Astrocyte (in vitro differentiated cells and primary cell): Measurements from ENCODE around the gene RAG1. TPM values are rescaled to one million over a fixed set of nuclear protein-coding genes. Genes with fewer than 3 reads are reported as not detected.

Source experiments
- DNase-seq: peaks from one replicate; pipeline ENCODE4 v3.0.0-alpha.2; 2010; ENCODE audit warnings: low read depth
- FAIRE-seq: peaks from 2 replicates; lab custom pipeline; 2011; peaks lifted over from hg19 to GRCh38; lab: Jason Lieb, UNC
- H2AFZ ChIP-seq: 2 replicates; pipeline ENCODE4 v1.6.0; 2012; ENCODE audit warnings: low read depth, low read length, inconsistent platforms
- H3K27ac ChIP-seq: 2 replicates; pipeline ENCODE4 v1.5.1; 2011; ENCODE audit warnings: low read depth, low read length, inconsistent platforms
- H3K27me3 ChIP-seq: 2 replicates; pipeline ENCODE4 v1.6.0; 2011; ENCODE audit warnings: low read length, inconsistent platforms; ENCODE audit not compliant: insufficient read depth
- H3K36me3 ChIP-seq: 2 replicates; pipeline ENCODE4 v1.5.1; 2011; ENCODE audit warnings: low read length, inconsistent platforms; ENCODE audit not compliant: insufficient read depth
- H3K4me1 ChIP-seq: 2 replicates; pipeline ENCODE4 v1.5.1; 2011; ENCODE audit warnings: low read length, inconsistent platforms; ENCODE audit not compliant: insufficient read depth
- H3K4me2 ChIP-seq: 2 replicates; pipeline ENCODE4 v1.6.0; 2012; ENCODE audit warnings: low read length, inconsistent platforms
- H3K4me3 ChIP-seq: 2 replicates; pipeline ENCODE4 v1.5.1; 2011; ENCODE audit warnings: low read depth, mild to moderate bottlenecking, low read length, inconsistent platforms; ENCODE audit not compliant: insufficient read depth
- H3K79me2 ChIP-seq: 2 replicates; pipeline ENCODE4 v1.6.0; 2012; ENCODE audit warnings: mild to moderate bottlenecking, low read length, inconsistent platforms; ENCODE audit not compliant: insufficient read depth
- H3K9ac ChIP-seq: 2 replicates; pipeline ENCODE4 v1.6.0; 2012; ENCODE audit warnings: mild to moderate bottlenecking, low read length, inconsistent platforms
- H3K9me3 ChIP-seq: 2 replicates; pipeline ENCODE4 v1.5.1; 2012; ENCODE audit warnings: low read depth, mild to moderate bottlenecking, low read length, inconsistent platforms; ENCODE audit not compliant: insufficient read depth
- H4K20me1 ChIP-seq: 2 replicates; pipeline ENCODE4 v1.6.0; 2012; ENCODE audit warnings: low read length, inconsistent platforms; ENCODE audit not compliant: insufficient read depth
- H3K27ac Mint-ChIP-seq: one replicate; pipeline ENCODE4 v1.8.0; 2021; ENCODE audit warnings: mild to moderate bottlenecking, mixed read lengths; ENCODE audit not compliant: unreplicated experiment
- H3K27me3 Mint-ChIP-seq: one replicate; pipeline ENCODE4 v1.8.0; 2021; ENCODE audit warnings: low read depth, mixed read lengths; ENCODE audit not compliant: unreplicated experiment
- H3K36me3 Mint-ChIP-seq: one replicate; pipeline ENCODE4 v1.8.0; 2021; ENCODE audit warnings: low read depth, mixed read lengths; ENCODE audit not compliant: unreplicated experiment
- H3K4me1 Mint-ChIP-seq: one replicate; pipeline ENCODE4 v1.8.0; 2021; ENCODE audit warnings: low read depth, mixed read lengths; ENCODE audit not compliant: unreplicated experiment
- H3K4me3 Mint-ChIP-seq: one replicate; pipeline ENCODE4 v1.8.0; 2021; ENCODE audit warnings: mild to moderate bottlenecking, moderate library complexity, mixed read lengths; ENCODE audit not compliant: unreplicated experiment
- H3K9me3 Mint-ChIP-seq: one replicate; pipeline ENCODE4 v1.8.0; 2021; ENCODE audit warnings: mild to moderate bottlenecking, mixed read lengths; ENCODE audit not compliant: unreplicated experiment
- EZH2 ChIP-seq: IDR thresholded peaks from 2 replicates; pipeline ENCODE4 v1.6.1; 2012; ENCODE audit warnings: mild to moderate bottlenecking, low read length, inconsistent platforms; ENCODE audit not compliant: insufficient read depth
- total RNA-seq: library from RNA; stranded (reverse); gene quantifications from 2 replicates; pipeline ENCODE4 v1.2.1, GENCODE V29; 2021
- TF ChIP-seq, protein P1 (sequence below): IDR thresholded peaks from 2 replicates; pipeline ENCODE4 v1.5.1; 2011; ENCODE audit warnings: low read depth, mild to moderate bottlenecking, inconsistent platforms, low read length, moderate library complexity; ENCODE audit not compliant: insufficient read depth

The RAG1 gene
- total RNA-seq, 1 donor from 2014 or later, result 3.2 TPM

DNA sequence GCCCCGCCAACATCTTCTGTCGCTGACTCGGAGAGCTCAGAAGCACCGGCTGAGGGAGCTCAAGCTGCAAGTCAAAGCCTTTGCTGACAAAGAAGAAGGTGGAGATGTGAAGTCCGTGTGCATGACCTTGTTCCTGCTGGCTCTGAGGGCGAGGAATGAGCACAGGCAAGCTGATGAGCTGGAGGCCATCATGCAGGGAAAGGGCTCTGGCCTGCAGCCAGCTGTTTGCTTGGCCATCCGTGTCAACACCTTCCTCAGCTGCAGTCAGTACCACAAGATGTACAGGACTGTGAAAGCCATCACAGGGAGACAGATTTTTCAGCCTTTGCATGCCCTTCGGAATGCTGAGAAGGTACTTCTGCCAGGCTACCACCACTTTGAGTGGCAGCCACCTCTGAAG lies 6.7 kb downstream of the RAG1 start:
- Mint-ChIP-seq H3K27me3 (peaks cover 21% of the 10 kb centered on the region), H3K4me3 (no peak overlapping the region)
- DNase-seq, result no peak

DNA sequence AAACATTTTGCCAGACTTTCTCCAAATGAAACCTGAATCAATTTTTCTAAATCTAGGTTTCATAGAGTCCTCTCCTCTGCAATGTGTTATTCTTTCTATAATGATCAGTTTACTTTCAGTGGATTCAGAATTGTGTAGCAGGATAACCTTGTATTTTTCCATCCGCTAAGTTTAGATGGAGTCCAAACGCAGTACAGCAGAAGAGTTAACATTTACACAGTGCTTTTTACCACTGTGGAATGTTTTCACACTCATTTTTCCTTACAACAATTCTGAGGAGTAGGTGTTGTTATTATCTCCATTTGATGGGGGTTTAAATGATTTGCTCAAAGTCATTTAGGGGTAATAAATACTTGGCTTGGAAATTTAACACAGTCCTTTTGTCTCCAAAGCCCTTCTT lies 9.6 kb downstream of the RAG1 start:
- DNase-seq (no peak), FAIRE-seq (no peak)
- H3K79me2 ChIP-seq, result no peaks in the 10 kb centered on the region
- Mint-ChIP-seq H3K4me3 (no peak overlapping the region), H3K9me3 (peaks cover 5% of the 10 kb centered on the region), H3K27me3 (peaks cover 10% of the 10 kb centered on the region), H3K4me1 (peaks cover 13% of the 10 kb centered on the region), H3K36me3 (peaks cover 11% of the 10 kb centered on the region), H3K27ac (no peak overlapping the region)
- peaks cover 3% of the 10 kb centered on the region for H3K9me3 ChIP-seq
- H4K20me1 ChIP-seq, result no peaks in the 10 kb centered on the region
- no peak for TF ChIP-seq EZH2
- TF ChIP-seq, protein P1, sequence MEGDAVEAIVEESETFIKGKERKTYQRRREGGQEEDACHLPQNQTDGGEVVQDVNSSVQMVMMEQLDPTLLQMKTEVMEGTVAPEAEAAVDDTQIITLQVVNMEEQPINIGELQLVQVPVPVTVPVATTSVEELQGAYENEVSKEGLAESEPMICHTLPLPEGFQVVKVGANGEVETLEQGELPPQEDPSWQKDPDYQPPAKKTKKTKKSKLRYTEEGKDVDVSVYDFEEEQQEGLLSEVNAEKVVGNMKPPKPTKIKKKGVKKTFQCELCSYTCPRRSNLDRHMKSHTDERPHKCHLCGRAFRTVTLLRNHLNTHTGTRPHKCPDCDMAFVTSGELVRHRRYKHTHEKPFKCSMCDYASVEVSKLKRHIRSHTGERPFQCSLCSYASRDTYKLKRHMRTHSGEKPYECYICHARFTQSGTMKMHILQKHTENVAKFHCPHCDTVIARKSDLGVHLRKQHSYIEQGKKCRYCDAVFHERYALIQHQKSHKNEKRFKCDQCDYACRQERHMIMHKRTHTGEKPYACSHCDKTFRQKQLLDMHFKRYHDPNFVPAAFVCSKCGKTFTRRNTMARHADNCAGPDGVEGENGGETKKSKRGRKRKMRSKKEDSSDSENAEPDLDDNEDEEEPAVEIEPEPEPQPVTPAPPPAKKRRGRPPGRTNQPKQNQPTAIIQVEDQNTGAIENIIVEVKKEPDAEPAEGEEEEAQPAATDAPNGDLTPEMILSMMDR, result no peak
- peak overlapping the region; percentile 54 for H3K4me2 ChIP-seq
- H3K4me1 ChIP-seq, result peaks cover 14% of the 10 kb centered on the region
- H3K4me3 ChIP-seq, result no peak overlapping the region
- peak overlapping the region; percentile 48 for H3K9ac ChIP-seq
- no peaks in the 10 kb centered on the region for H3K27me3 ChIP-seq
- peak overlapping the region; percentile 52 for H3K27ac ChIP-seq
- no peak overlapping the region for H2AFZ ChIP-seq
- no peaks in the 10 kb centered on the region for H3K36me3 ChIP-seq

More for the DNA sequence above, 6.7 kb downstream of the RAG1 start:
- H4K20me1 ChIP-seq, result no peaks in the 10 kb centered on the region
- no peaks in the 10 kb centered on the region for H3K27me3 ChIP-seq
- Mint-ChIP-seq H3K36me3 (peaks cover 11% of the 10 kb centered on the region), H3K4me1 (peaks cover 13% of the 10 kb centered on the region), H3K27ac (no peak overlapping the region), H3K9me3 (no peaks in the 10 kb centered on the region)
- TF ChIP-seq, protein P1, result no peak
- TF ChIP-seq EZH2, result no peak
- H3K4me2 ChIP-seq, result no peak overlapping the region
- H3K9me3 ChIP-seq, result no peaks in the 10 kb centered on the region
- H3K79me2 ChIP-seq, result no peaks in the 10 kb centered on the region
- no peak overlapping the region for H3K27ac ChIP-seq
- FAIRE-seq, result no peak
- no peaks in the 10 kb centered on the region for H3K36me3 ChIP-seq
- H3K4me1 ChIP-seq, result peaks cover 14% of the 10 kb centered on the region
- no peak overlapping the region for H2AFZ ChIP-seq
- H3K9ac ChIP-seq, result no peak overlapping the region
- H3K4me3 ChIP-seq, result no peak overlapping the region

DNA sequence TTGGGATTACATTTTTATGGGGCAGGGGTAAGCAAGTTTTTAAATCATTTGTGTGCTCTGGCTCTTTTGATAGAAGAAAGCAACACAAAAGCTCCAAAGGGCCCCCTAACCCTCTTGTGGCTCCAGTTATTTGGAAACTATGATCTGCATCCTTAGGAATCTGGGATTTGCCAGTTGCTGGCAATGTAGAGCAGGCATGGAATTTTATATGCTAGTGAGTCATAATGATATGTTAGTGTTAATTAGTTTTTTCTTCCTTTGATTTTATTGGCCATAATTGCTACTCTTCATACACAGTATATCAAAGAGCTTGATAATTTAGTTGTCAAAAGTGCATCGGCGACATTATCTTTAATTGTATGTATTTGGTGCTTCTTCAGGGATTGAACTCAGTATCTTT lies 10.1 kb downstream of the RAG1 start:
- TF ChIP-seq EZH2, result no peak
- TF ChIP-seq, protein P1, result no peak
- H3K4me3 Mint-ChIP-seq, result no peak overlapping the region
- Histone ChIP-seq H3K36me3 (no peaks in the 10 kb centered on the region), H3K9me3 (peaks cover 3% of the 10 kb centered on the region), H3K27me3 (no peaks in the 10 kb centered on the region), H3K9ac (peak overlapping the region; percentile 48), H3K27ac (peak overlapping the region; percentile 52), H3K4me2 (peak overlapping the region; percentile 54), H3K4me1 (peaks cover 14% of the 10 kb centered on the region), H3K79me2 (no peaks in the 10 kb centered on the region), H4K20me1 (no peaks in the 10 kb centered on the region), H3K4me3 (no peak overlapping the region), H2AFZ (no peak overlapping the region)
- peaks cover 9% of the 10 kb centered on the region for H3K27me3 Mint-ChIP-seq
- peaks cover 13% of the 10 kb centered on the region for H3K4me1 Mint-ChIP-seq
- H3K27ac Mint-ChIP-seq, result no peak overlapping the region
- H3K9me3 Mint-ChIP-seq, result peaks cover 5% of the 10 kb centered on the region
- H3K36me3 Mint-ChIP-seq, result peaks cover 11% of the 10 kb centered on the region
- FAIRE-seq (no peak), DNase-seq (peak; percentile 73)
